Naive thymus-derived CD8-positive, alpha-beta T cell (primary cell): ENCODE measurements around the gene CNIH3. TPM values are rescaled to one million over a fixed set of nuclear protein-coding genes. Genes with fewer than 3 reads are reported as not detected.
A peak's percentile ranks its signal among the peaks of the same experiment; 100 is the strongest.

Experiments used
- ATAC-seq, 2 donors: fragments of 150-1000 bp; cut with Tn5 transposase in 1 of 2; sonication (Bioruptor Pico), chemical (Tn5 transposase) in 1 of 2; 1 replicate in 1 of 2; 2 replicates in 1 of 2; pipeline ENCODE4 v1.10.0; 2021; ENCODE audit warnings: mild to moderate bottlenecking in 2 of 2, moderate library complexity in 2 of 2
- POLR2A ChIA-PET: fragments of 350-600 bp; sonication (Branson Sonifier 250); formaldehyde crosslinking; loops from one replicate; lab custom pipeline; 2021; ENCODE audit warnings: antibody characterized with exemption; lab: Charles Lee
- DNase-seq, 10 donors: peaks; one replicate each; pipeline versions ENCODE4 v3.0.0 to v3.0.0-alpha.2; 2020 to 2022
- H3K27ac Mint-ChIP-seq, 10 donors: one replicate each; pipeline ENCODE4 v1.8.0; 2020 to 2022; ENCODE audit warnings: mild to moderate bottlenecking in 10 of 10, mixed read lengths in 10 of 10, moderate library complexity in 4 of 10, inconsistent platforms in 1 of 10
- H3K27me3 Mint-ChIP-seq, 5 donors: one replicate each; pipeline ENCODE4 v1.8.0; 2021 to 2022; ENCODE audit warnings: mixed read lengths in 5 of 5
- H3K36me3 Mint-ChIP-seq, 3 donors: one replicate each; pipeline ENCODE4 v1.8.0; 2020 to 2022; ENCODE audit warnings: mixed read lengths in 3 of 3, mild to moderate bottlenecking in 2 of 3, inconsistent platforms in 1 of 3
- H3K4me1 Mint-ChIP-seq, 4 donors: one replicate each; pipeline ENCODE4 v1.8.0; 2021 to 2022; ENCODE audit warnings: mixed read lengths in 4 of 4
- H3K4me3 Mint-ChIP-seq, 10 donors: one replicate each; pipeline ENCODE4 v1.8.0; 2020 to 2022; ENCODE audit warnings: mild to moderate bottlenecking in 10 of 10, mixed read lengths in 10 of 10, moderate library complexity in 6 of 10, inconsistent platforms in 1 of 10
- H3K9me3 Mint-ChIP-seq, 9 donors: one replicate each; pipeline ENCODE4 v1.8.0; 2020 to 2022; ENCODE audit warnings: mixed read lengths in 9 of 9, mild to moderate bottlenecking in 3 of 9, inconsistent platforms in 1 of 9, moderate library complexity in 1 of 9
- polyA plus RNA-seq, 3 donors: library from polyadenylated mRNA; unstranded; fragments of 300-500 nt; fragmentation: Illumina TruSeq; gene quantifications; one replicate each; pipeline ENCODE4 v1.2.3, GENCODE V29; 2021
- total RNA-seq, 8 experiments: library from RNA in 2 of 8; stranded (reverse) in 2 of 8; gene quantifications; one replicate each; pipeline ENCODE4 v1.2.3 and lab custom pipeline; 2021 to 2026

Gene CNIH3
- total and polyA plus RNA-seq, 5 experiments from 2014 or later, result 0.98 to 3.6 (median 1.5) TPM

GRCh38 chr1:224733027-224733911 is 117.2 kb downstream of the CNIH3 start:
- Mint-ChIP-seq H3K4me3 (no peak overlapping the region), H3K9me3 (no peaks in the 10 kb centered on the region), H3K27me3 (peaks cover 0 to 6% (median 0%) of the 10 kb centered on the region in 5 donors), H3K4me1 (peaks cover 6 to 17% (median 13%) of the 10 kb centered on the region in 4 donors), H3K27ac (no peak overlapping the region), H3K36me3 (no peaks in the 10 kb centered on the region)
- POLR2A ChIA-PET, result no interaction called here
- ATAC-seq (no peak), DNase-seq (no peak)

GRCh38 chr1:224734261-224734935 is 118.3 kb downstream of the CNIH3 start:
- no peaks in the 10 kb centered on the region for H3K9me3 Mint-ChIP-seq
- no peak overlapping the region for H3K4me3 Mint-ChIP-seq
- H3K27ac Mint-ChIP-seq, result no peak overlapping the region
- peaks cover 6 to 17% (median 13%) of the 10 kb centered on the region in 4 donors for H3K4me1 Mint-ChIP-seq
- no peak for ATAC-seq
- no peaks in the 10 kb centered on the region for H3K36me3 Mint-ChIP-seq
- no peak for DNase-seq
- peaks cover 0 to 6% (median 0%) of the 10 kb centered on the region in 5 donors for H3K27me3 Mint-ChIP-seq
- POLR2A ChIA-PET, result no interaction called here

DNA sequence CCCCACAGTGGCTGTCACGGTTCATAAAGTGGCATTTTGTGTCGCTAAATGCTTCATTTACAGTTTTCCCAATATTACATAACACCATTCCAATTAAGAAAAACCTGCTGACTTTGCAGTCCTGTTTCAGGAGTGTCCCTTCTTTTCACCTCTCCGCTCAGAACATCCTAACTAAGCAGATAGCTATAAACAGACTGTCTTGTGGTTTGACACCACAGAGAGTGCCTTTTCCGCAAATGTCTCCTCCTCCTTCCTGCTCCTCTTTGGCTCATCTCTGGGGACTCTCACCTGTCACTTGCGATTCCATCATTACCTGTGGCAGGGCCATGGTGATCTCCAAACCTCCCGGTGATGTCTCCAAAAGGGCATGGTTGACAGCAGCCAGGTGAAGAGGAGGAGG is 119.0 kb downstream of the CNIH3 start:
- H3K27me3 Mint-ChIP-seq, result peaks cover 0 to 6% (median 0%) of the 10 kb centered on the region in 5 donors
- H3K4me3 Mint-ChIP-seq, result peak overlapping the region in 8 of 10 donors; percentile 5 to 62 (median 35)
- no peaks in the 10 kb centered on the region for H3K9me3 Mint-ChIP-seq
- no peaks in the 10 kb centered on the region for H3K36me3 Mint-ChIP-seq
- peaks cover 6 to 17% (median 13%) of the 10 kb centered on the region in 4 donors for H3K4me1 Mint-ChIP-seq
- DNase-seq (peak in 1 of 10 donors; percentile 7), ATAC-seq (peak in 1 of 2 donors; percentile 39)
- POLR2A ChIA-PET, result no interaction called here
- peak overlapping the region in 1 of 10 donors; percentile 31 for H3K27ac Mint-ChIP-seq

DNA sequence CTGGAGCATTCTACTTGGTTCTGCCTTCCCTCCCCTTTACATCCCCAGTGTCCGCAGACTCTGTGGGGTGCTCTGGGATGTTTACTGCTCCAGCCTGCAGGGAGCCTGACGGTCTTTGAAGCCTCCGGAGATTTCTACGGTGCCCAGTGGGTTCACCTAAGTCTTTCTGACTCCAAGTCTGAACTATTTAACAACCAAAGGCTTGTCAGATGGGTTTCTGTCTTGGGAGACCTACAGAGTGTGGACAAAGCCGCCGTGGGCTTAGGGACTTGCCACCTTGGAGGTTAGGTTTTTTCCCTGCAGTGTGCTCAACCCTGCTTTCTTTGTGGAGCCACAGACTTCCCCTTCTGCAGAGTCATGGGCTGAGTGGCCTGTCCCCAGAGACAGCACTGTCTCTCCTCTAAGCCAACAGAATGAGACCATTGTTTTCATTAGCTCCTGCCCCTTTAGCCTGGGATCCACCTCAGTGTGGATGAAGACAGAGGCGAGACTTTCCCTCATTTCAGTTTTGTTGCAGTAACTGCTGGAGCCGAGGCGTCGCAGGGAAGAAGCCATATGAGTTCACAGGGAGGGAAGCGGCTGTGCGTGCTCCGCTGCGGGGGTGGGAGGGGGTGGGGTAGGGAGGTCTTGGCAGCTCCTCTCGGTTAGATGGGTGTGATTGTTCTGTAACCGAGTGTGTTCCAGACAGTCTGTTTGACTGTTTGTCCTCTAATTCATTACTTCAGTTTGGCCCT is 120.7 kb downstream of the CNIH3 start:
- no peak for DNase-seq
- Mint-ChIP-seq H3K36me3 (no peaks in the 10 kb centered on the region), H3K27me3 (peaks cover 0 to 3% (median 0%) of the 10 kb centered on the region in 5 donors), H3K4me3 (no peak overlapping the region), H3K27ac (no peak overlapping the region), H3K4me1 (peaks cover 6 to 17% (median 13%) of the 10 kb centered on the region in 4 donors), H3K9me3 (no peaks in the 10 kb centered on the region)
- ATAC-seq, result no peak
- POLR2A ChIA-PET, result no interaction called here

DNA sequence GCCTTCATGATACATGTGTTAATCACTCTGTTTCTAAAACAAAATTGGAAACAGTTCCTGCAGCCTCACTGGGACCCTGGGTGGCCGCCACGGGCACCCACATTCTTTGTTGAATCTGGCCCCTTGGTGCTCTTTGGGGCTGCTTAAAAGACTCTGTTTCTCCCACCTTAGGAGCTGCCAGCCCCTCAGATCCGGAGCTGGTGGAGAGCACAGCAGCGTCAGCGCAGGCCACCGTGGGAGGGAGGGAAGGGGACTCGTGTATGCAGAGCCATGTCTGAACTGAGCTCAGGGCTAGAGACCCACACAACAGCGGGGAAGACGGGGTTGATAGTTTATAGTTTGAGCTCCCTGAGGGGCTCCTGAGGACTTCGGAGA is 121.2 kb downstream of the CNIH3 start:
- peaks cover 6 to 17% (median 11%) of the 10 kb centered on the region in 4 donors for H3K4me1 Mint-ChIP-seq
- H3K4me3 Mint-ChIP-seq, result no peak overlapping the region
- ATAC-seq (no peak), DNase-seq (no peak)
- no peak overlapping the region for H3K27ac Mint-ChIP-seq
- peaks cover 0 to 1% (median 0%) of the 10 kb centered on the region in 5 donors for H3K27me3 Mint-ChIP-seq
- no peaks in the 10 kb centered on the region for H3K36me3 Mint-ChIP-seq
- POLR2A ChIA-PET, result no interaction called here
- no peaks in the 10 kb centered on the region for H3K9me3 Mint-ChIP-seq

GRCh38 chr1:224739303-224739996 is 123.3 kb downstream of the CNIH3 start:
- Mint-ChIP-seq H3K9me3 (no peaks in the 10 kb centered on the region), H3K4me1 (peaks cover 6 to 19% (median 10%) of the 10 kb centered on the region in 4 donors), H3K36me3 (no peaks in the 10 kb centered on the region), H3K4me3 (no peak overlapping the region), H3K27ac (no peak overlapping the region), H3K27me3 (no peaks in the 10 kb centered on the region)
- POLR2A ChIA-PET, result no interaction called here
- no peak for DNase-seq
- ATAC-seq, result no peak

- H3K4me3 Mint-ChIP-seq, result no peak overlapping the region
- H3K36me3 Mint-ChIP-seq, result no peaks in the 10 kb centered on the region
- POLR2A ChIA-PET, result no interaction called here
- DNase-seq (no peak), ATAC-seq (no peak)
- H3K27ac Mint-ChIP-seq, result no peak overlapping the region
- no peaks in the 10 kb centered on the region for H3K9me3 Mint-ChIP-seq
- peaks cover 4 to 17% (median 6%) of the 10 kb centered on the region in 4 donors for H3K4me1 Mint-ChIP-seq
- no peaks in the 10 kb centered on the region for H3K27me3 Mint-ChIP-seq
Observed at GRCh38 chr1:224739997-224740684, 124.0 kb downstream of the CNIH3 start.

- Mint-ChIP-seq H3K27me3 (no peaks in the 10 kb centered on the region), H3K4me3 (no peak overlapping the region), H3K9me3 (no peaks in the 10 kb centered on the region), H3K4me1 (peaks cover 8 to 20% (median 8%) of the 10 kb centered on the region in 4 donors), H3K36me3 (no peaks in the 10 kb centered on the region), H3K27ac (no peak overlapping the region)
- no peak for DNase-seq
- POLR2A ChIA-PET, result no interaction called here
- no peak for ATAC-seq
Observed at GRCh38 chr1:224740685-224741052, 124.6 kb downstream of the CNIH3 start.

DNA sequence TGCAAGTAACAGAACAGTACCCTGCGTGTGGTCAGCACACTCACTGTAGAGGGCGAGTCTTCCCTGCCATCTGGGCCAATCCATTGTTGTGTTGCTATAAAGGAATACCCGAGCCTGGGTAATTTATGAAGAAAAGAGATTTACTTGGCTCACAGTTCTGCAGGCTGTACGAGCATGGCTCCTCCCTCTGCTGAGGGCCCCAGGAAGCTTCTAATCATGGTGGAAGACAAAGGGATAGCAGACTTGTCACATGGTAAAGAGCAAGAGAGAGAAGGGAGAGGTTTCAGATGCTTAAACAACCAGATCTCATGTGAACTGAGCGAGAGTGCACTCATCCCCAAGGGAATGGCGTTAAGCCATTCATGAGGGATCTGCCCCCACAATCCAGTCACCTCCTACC is 126.2 kb downstream of the CNIH3 start:
- H3K4me1 Mint-ChIP-seq, result peaks cover 14 to 29% (median 19%) of the 10 kb centered on the region in 4 donors
- H3K27me3 Mint-ChIP-seq, result no peaks in the 10 kb centered on the region
- H3K4me3 Mint-ChIP-seq, result no peak overlapping the region
- ATAC-seq, result no peak
- POLR2A ChIA-PET, result no interaction called here
- no peak for DNase-seq
- no peaks in the 10 kb centered on the region for H3K9me3 Mint-ChIP-seq
- no peak overlapping the region for H3K27ac Mint-ChIP-seq
- no peaks in the 10 kb centered on the region for H3K36me3 Mint-ChIP-seq

- Mint-ChIP-seq H3K4me3 (peak overlapping the region in 1 of 10 donors; percentile 6), H3K27me3 (no peaks in the 10 kb centered on the region), H3K36me3 (no peaks in the 10 kb centered on the region), H3K27ac (peak overlapping the region in 1 of 10 donors; percentile 63), H3K4me1 (peaks cover 14 to 33% (median 19%) of the 10 kb centered on the region in 4 donors), H3K9me3 (no peaks in the 10 kb centered on the region)
- ATAC-seq (no peak), DNase-seq (no peak)
- POLR2A ChIA-PET, result no interaction called here
Observed at GRCh38 chr1:224743608-224744164, 127.6 kb downstream of the CNIH3 start.

DNA sequence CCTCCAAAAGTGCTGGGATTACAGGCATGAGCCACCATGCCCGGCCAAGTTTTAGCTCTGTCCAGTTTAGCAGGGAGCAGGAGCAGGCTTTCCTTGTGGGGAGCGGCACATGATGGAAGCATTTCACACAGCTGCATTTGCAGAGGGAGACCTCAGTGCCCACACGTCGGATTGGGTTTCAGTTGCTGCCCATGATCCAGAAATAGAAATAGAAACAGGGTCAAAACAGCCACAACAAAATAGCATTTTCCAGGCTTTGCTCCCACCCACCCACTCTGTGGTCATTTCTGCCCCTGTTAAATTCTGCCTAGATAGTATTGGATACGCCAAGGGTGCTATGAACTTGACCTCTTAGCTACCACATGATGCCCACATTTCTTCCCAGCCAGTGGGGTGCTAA is 128.4 kb downstream of the CNIH3 start:
- peaks cover 0 to 3% (median 0%) of the 10 kb centered on the region in 5 donors for H3K27me3 Mint-ChIP-seq
- no peaks in the 10 kb centered on the region for H3K9me3 Mint-ChIP-seq
- H3K4me3 Mint-ChIP-seq, result no peak overlapping the region
- no peaks in the 10 kb centered on the region for H3K36me3 Mint-ChIP-seq
- H3K27ac Mint-ChIP-seq, result no peak overlapping the region
- no peak for ATAC-seq
- peaks cover 14 to 33% (median 19%) of the 10 kb centered on the region in 4 donors for H3K4me1 Mint-ChIP-seq
- no peak for DNase-seq
- POLR2A ChIA-PET, result no interaction called here
